Measurements from ENCODE around the gene MAPRE3. TPM values are rescaled to one million over a fixed set of nuclear protein-coding genes. Genes with fewer than 3 reads are reported as not detected.

MAPRE3 gene
- total and polyA plus RNA-seq, 2 donors (not counting 3 experiments of a cell fraction or from before 2014, with no cell fraction given) = 4.4 to 6.1 TPM

GRCh38 chr2:26994983-26995382 lies 24.5 kb downstream of the MAPRE3 start:
- Histone ChIP-seq H4K20me1 (replicated peaks; ENCODE audit: control insufficient read depth, extremely low read depth, insufficient read depth, low read length) (no peaks in the 10 kb centered on the region), H3K27ac (ENCODE audit: insufficient read depth, low read depth, low read length) (no peak overlapping the region), H3K4me1 (ENCODE audit: control insufficient read depth, extremely low read depth, insufficient read depth, low read length) (peaks cover 7% of the 10 kb centered on the region), H3K4me2 (ENCODE audit: insufficient read depth, low read length) (no peak overlapping the region), H3K27me3 (ENCODE audit: control insufficient read depth in 2 of 2, insufficient read depth in 2 of 2, low read length in 2 of 2) (peaks cover 7 to 12% of the 10 kb centered on the region in 2 experiments), H3K9me3 (replicated peaks; ENCODE audit: control insufficient read depth, insufficient read depth, low read length) (no peaks in the 10 kb centered on the region), H3K9me1 (replicated peaks; ENCODE audit: control insufficient read depth, extremely low read depth, insufficient read depth, low read length) (no peaks in the 10 kb centered on the region), H3K36me3 (ENCODE audit: control insufficient read depth in 2 of 2, extremely low read depth in 1 of 2, insufficient read depth in 2 of 2, low read length in 2 of 2) (no peaks in the 10 kb centered on the region), H2AFZ (ENCODE audit: low read depth, low read length) (no peak overlapping the region), H3K79me2 (ENCODE audit: control insufficient read depth, insufficient read depth, low read length) (no peaks in the 10 kb centered on the region), H3K4me3 (replicated peaks in 1 of 3; ENCODE audit: insufficient read depth in 1 of 3, low read depth in 1 of 3, low read length in 3 of 3) (no peak overlapping the region), H3K9ac (replicated peaks; ENCODE audit: extremely low read depth, insufficient read depth, low read length) (no peak overlapping the region)
- FAIRE-seq (no peak), DNase-seq (ENCODE audit: low read depth, low spot score) (no peak)
- CTCF ChIA-PET = interaction anchor here (0.5 to 3.7 kb wide), 9 partner anchors 11 to 255 kb away, joined by 3 to 17 read pairs (median 4); no protein-coding TSS in a partner anchor
- dilution Hi-C loops (cut with MboI; ENCODE audit: extremely low pct_ligation_motif_present, low sequenced_read_pairs) (no loop called here), intact Hi-C loops (cut with micrococcal nuclease) (no loop called here)
- POLR2A ChIA-PET = no interaction called here
- BruUV-seq (replicated peaks) = no TSS peak
- TF ChIP-seq GATA2 (IDR thresholded peaks at IDR 0.05; ENCODE audit: insufficient read depth, insufficient read length, low read depth, low read length) (no peak), CTCF (IDR thresholded peaks at IDR 0.05; ENCODE audit: extremely low read depth in 1 of 2, insufficient read depth in 1 of 2, low read depth in 1 of 2, low read length in 2 of 2) (no peak)

- H3K27me3 ChIP-seq (ENCODE audit: control insufficient read depth in 2 of 2, insufficient read depth in 2 of 2, low read length in 2 of 2) = peaks cover 8 to 9% of the 10 kb centered on the region in 2 experiments
- H2AFZ ChIP-seq (ENCODE audit: low read depth, low read length) = no peak overlapping the region
- CTCF ChIA-PET = interaction anchor here (0.6 to 1.5 kb wide), 3 partner anchors 14 to 22 kb away, joined by 3 to 4 read pairs (median 3); no protein-coding TSS in a partner anchor
- FAIRE-seq (no peak), DNase-seq (ENCODE audit: low read depth, low spot score) (no peak)
- no peaks in the 10 kb centered on the region for H3K36me3 ChIP-seq (ENCODE audit: control insufficient read depth in 2 of 2, extremely low read depth in 1 of 2, insufficient read depth in 2 of 2, low read length in 2 of 2)
- no peak overlapping the region for H3K4me2 ChIP-seq (ENCODE audit: insufficient read depth, low read length)
- no peaks in the 10 kb centered on the region for H3K9me1 ChIP-seq (replicated peaks; ENCODE audit: control insufficient read depth, extremely low read depth, insufficient read depth, low read length)
- dilution Hi-C loops (cut with MboI; ENCODE audit: extremely low pct_ligation_motif_present, low sequenced_read_pairs) = no loop called here
- H4K20me1 ChIP-seq (replicated peaks; ENCODE audit: control insufficient read depth, extremely low read depth, insufficient read depth, low read length) = no peaks in the 10 kb centered on the region
- no peaks in the 10 kb centered on the region for H3K4me1 ChIP-seq (ENCODE audit: control insufficient read depth, extremely low read depth, insufficient read depth, low read length)
- H3K9me3 ChIP-seq (replicated peaks; ENCODE audit: control insufficient read depth, insufficient read depth, low read length) = no peaks in the 10 kb centered on the region
- H3K9ac ChIP-seq (replicated peaks; ENCODE audit: extremely low read depth, insufficient read depth, low read length) = no peak overlapping the region
- POLR2A ChIA-PET = no interaction called here
- intact Hi-C loops (cut with micrococcal nuclease) = no loop called here
- BruUV-seq (replicated peaks) = no TSS peak
- TF ChIP-seq GATA2 (IDR thresholded peaks at IDR 0.05; ENCODE audit: insufficient read depth, insufficient read length, low read depth, low read length) (no peak), POLR2A (IDR thresholded peaks at IDR 0.05; ENCODE audit: low read depth, low read length) (no peak), POLR2AphosphoS5 (IDR thresholded peaks at IDR 0.05; ENCODE audit: insufficient read depth, low read depth, low read length) (no peak), EZH2 (IDR thresholded peaks at IDR 0.05; ENCODE audit: borderline replicate concordance, low read depth, low read length, severe bottlenecking) (no peak), FOS (IDR thresholded peaks at IDR 0.05; ENCODE audit: borderline replicate concordance, insufficient read depth, low read length) (no peak), MYC (IDR thresholded peaks at IDR 0.05; ENCODE audit: low read depth, low read length) (no peak), CTCF (IDR thresholded peaks at IDR 0.05; ENCODE audit: extremely low read depth in 1 of 2, insufficient read depth in 1 of 2, low read depth in 1 of 2, low read length in 2 of 2) (no peak), JUN (IDR thresholded peaks at IDR 0.05; ENCODE audit: borderline replicate concordance, insufficient read depth, insufficient read length, low read depth) (no peak)
- TF ChIP-seq, protein P1, sequence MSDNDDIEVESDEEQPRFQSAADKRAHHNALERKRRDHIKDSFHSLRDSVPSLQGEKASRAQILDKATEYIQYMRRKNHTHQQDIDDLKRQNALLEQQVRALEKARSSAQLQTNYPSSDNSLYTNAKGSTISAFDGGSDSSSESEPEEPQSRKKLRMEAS (IDR thresholded peaks at IDR 0.05; ENCODE audit: insufficient read depth, insufficient read length) = no peak
- no peaks in the 10 kb centered on the region for H3K79me2 ChIP-seq (ENCODE audit: control insufficient read depth, insufficient read depth, low read length)
- no peak overlapping the region for H3K4me3 ChIP-seq (replicated peaks in 1 of 3; ENCODE audit: insufficient read depth in 1 of 3, low read depth in 1 of 3, low read length in 3 of 3)
- H3K27ac ChIP-seq (ENCODE audit: insufficient read depth, low read depth, low read length) = no peak overlapping the region
Observed at GRCh38 chr2:26997394-26997793, 27.0 kb downstream of the MAPRE3 start.

Data from endothelial cell of umbilical vein (primary cell).